Stimulated activated CD4-positive, alpha-beta T cell treated with anti-CD3 and anti-CD28 coated beads, Interleukin-12 subunit alpha, Interleukin-12 subunit beta, amount 100 ng/mL, for 4 hours (primary cell): ENCODE results near the gene ADAM19.

Source experiments
- DNase-seq: peaks from one replicate; pipeline ENCODE4 v3.0.0-alpha.2; 2020

The ADAM19 gene

GRCh38 chr5:157594675-157595459 is 19.3 kb upstream of the ADAM19 start:
- no peak for DNase-seq

DNA sequence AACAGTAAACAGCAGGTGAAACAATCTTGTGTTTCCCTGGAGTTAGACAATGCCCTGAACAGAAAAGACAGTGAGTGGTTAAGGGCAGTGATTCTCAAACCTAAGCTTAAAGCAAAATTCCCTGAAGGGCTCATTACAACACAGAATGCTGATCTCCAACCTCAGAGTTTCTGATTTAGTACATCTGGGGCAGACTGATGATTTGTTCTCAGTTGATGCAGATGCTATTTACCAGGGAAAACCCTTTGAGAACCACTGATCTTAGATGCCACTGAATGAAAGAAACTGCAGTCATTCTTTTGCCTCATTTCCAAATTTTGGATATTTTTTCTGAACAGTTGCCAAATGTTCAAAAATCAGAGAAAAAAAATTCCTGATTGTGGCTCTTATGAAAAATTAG is 18.7 kb upstream of the ADAM19 start:
- DNase-seq, result no peak

DNA sequence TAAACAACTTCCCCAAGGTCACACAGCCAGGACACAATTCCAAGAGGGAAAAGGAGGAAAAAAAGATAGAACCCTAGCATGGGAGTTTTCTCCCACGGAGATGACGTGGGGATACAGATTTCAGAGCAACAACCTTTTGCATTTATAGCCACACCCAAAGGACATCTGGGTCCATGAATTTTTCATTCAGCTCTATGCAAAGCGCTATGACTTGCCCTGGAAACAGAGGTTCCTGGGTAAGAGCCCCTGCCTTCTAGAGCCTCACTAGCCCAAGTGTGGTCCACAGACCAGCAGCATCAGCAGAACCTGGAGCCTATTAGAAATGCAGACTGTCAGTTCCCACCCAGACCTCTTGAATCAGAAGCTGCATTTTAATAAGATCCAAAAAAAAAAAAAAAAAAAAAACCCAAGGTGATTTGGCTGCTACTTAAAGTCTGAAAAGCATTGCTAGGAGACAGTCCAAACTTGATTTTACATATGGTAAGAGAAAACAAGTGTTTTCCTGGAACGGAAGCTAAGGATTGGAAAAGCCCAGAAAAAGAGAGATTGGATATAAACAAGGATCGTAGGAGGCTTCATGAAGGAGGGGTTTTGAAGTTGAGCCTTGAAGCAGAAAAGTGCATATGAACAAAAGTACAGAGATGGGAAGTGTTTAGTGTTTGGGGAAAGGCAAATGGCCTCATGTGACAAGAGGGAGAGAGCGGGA is 17.6 kb upstream of the ADAM19 start:
- no peak for DNase-seq

GRCh38 chr5:157592594-157592993 is 17.0 kb upstream of the ADAM19 start:
- DNase-seq, result no peak

GRCh38 chr5:157590478-157590877 is 14.9 kb upstream of the ADAM19 start:
- DNase-seq, result no peak

- no peak for DNase-seq
Measured at GRCh38 chr5:157584628-157585027, 9.1 kb upstream of the ADAM19 start.

GRCh38 chr5:157582731-157583620 is 7.4 kb upstream of the ADAM19 start:
- no peak for DNase-seq

DNA sequence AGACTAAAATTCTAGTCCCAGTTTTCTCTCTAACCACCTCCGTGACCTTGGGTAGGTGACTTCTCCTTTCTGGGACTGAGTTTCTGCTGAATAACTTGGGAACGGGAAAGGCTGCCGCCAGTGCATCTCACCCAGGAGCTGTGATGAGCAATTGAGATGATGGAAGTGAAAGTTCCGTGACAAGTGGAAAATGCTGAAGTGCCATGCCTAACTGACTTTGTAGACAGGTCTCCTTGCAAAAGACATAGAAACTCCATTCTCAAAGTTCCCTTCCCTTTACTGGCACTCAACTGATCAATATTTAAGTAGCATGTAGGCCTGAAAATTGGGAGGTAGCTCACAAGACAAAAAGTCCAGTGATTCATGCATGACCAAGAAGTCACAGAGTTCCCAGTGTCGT is 6.3 kb upstream of the ADAM19 start:
- DNase-seq, result no peak

DNA sequence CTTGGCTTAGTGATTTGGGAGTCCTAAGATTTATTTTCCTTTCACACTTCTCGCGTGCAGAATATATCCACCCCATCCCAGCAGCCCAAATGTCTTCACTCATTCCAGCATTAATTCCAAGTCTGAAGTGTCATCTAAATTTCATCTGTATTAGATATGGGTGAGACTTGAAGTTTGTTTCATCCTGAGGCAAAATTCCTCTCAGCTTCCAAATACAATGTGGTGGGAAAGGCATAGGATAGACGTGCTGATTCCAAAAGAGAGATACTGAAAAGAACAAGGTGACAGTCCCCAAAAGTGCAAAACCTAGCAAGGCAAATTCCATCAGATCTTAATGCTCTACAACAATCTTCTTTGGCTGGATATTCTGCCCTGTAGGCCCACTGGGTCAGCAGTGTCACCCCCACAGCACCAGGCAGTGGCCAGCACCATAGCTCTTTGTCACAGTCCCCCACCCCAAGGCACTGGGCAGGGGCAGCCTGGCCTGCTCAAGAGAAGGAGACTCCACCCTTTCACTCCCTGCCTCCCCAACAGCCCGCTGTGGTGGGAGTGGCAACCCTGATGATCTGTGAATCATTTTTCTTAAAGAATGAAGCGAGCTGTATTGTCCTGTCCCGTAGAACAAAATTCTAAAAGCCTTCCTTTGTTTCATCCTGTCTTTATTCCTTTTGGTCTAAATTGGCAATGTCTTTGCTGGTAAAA is 2.7 kb upstream of the ADAM19 start:
- DNase-seq, result no peak

DNA sequence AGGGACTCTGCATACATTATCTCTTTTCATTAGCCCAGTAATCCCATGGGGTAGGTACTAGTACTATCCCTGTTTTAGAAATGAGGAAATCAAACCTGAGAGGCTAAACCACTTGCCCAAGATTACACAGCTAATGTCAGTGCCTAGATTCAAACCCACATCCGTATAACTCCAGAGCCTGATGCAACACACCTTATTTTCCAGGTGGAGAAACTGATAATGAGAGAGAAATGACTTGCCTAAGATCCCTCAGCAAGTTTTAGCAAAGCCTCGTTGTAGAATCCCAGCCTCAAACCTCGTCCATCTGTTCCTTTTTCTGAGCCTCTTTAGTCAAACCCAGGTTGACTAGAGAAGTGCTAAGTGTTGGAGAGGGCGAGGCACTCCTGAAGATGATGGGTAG is 1.1 kb upstream of the ADAM19 start:
- no peak for DNase-seq

- peak; percentile 26 for DNase-seq
Measured at GRCh38 chr5:157574456-157575380, 857 bp downstream of the ADAM19 start.

- DNase-seq, result peak; percentile 16
Measured at GRCh38 chr5:157571357-157571827, 4.2 kb downstream of the ADAM19 start.

DNA sequence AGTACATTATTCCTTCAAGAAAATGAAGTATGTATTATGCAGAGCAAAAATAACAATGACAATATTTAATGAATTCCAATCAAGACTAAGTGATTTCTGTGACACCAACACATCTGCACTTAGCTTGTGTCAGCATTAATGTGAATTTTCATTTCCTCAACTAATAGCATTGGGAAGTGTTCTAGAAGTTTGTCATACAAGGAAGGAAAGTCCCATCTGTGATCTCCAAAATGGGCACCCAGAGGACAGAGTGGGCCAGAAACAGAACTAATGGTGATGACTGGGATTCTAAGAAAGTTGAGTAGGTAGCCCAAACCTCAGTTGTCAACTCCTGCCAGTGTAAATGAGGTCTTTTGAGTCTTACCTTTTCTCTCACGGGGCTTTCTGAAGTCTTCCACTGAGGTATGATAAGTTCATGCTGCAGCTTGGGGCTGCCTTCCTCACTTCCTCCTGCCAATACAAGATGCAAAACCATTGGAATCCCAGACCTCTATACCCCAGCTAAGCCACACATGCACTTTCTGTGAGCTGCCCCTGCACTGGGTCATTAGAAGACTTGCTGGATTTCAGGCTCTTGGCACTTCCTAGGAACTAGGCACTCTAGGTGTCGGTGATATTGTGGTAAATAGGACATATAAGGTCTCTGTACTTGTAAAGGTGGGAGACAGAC is 4.9 kb downstream of the ADAM19 start:
- no peak for DNase-seq

- DNase-seq, result no peak
Measured at GRCh38 chr5:157568720-157569119, 6.9 kb downstream of the ADAM19 start.

GRCh38 chr5:157568222-157568621 is 7.4 kb downstream of the ADAM19 start:
- no peak for DNase-seq

DNA sequence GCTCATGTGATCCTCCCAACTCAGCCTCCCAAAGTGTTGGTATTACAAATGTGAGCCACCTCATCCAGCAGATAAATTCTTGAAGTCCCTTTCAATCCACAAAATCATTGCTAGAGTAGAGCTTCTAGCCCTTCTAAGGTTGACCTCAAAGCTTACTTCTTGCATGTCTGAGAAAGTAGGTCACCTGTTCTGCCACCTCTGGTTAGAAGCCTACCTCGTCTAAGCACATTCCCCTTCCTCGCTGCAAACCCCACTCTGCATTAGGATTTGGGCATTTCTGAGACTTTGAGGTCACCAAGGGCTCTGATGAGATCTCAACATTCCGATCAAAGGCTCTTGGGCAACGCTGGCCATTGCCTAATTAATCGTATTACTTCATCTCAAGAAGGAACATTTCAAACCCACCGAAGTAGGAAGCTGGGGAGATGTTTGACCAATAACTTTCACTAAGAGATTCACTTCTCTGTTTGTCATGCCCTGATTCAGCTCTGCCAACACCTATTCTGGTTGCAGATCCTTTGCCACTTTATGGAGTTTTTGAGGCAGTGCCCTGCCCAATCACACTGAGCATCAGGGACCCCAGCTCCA is 8.6 kb downstream of the ADAM19 start:
- DNase-seq, result no peak

DNA sequence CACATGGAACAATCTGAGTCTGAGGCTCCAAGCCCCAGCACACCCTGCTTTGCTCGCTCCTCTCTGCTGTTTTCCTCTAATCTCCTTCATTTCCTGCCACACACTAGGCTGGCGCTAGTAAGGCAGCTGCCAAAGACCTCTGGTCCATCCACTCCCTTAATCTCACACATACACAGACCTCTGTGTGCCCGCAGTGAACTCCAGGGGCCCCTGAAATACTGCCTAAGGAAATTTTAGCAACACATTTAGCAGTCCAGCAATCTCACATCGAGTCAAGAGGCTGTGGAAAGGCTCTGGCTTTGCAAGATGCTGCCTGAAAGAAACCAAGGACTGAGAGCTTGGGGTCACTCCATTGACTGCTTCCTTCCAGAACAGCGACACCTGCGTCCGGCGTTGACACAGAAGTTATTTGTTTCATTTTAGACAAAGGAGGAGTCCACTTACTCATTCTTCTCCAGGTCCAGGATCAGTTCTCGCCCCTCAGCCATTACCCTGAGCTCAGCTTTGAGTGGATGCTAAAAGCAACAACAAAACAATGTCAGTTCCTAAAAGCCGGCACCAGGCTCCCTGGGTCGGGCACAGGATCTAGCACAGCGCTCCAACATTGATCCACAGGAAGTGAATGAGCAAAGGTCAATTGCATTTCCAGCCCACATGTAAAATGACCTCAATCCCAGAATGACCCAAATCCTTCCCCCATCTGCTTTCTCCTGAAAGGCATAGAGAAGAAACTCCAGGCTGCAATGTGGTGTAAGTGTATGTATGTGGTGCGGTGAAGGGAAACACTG is 11.5 kb downstream of the ADAM19 start:
- DNase-seq, result no peak

DNA sequence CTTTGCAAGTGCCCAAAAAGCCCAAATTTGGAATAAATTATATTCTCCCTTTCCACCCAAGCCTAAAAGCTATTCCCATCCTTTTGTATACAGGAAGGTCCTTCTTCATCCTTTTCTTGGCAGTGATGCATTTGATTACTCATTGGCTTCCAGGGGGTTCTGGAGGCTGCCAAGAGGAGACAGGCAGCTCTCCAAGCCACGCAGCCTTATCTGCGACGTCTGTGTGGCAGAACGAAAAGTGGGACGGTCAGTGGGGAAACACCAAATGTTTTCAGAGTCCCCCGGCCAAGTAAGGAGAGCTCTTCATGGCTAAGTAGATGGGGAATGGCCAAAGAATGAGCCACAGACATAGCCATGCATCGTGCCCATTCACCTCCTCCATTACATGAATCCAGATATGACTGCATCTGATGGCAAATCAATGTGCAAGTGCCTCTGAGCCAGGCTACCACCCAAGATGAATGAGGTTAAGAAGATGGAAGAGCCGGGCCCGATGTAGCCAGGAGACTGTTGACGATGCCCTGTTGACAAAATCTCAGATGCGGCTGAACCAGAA is 12.1 kb downstream of the ADAM19 start:
- DNase-seq, result no peak

DNA sequence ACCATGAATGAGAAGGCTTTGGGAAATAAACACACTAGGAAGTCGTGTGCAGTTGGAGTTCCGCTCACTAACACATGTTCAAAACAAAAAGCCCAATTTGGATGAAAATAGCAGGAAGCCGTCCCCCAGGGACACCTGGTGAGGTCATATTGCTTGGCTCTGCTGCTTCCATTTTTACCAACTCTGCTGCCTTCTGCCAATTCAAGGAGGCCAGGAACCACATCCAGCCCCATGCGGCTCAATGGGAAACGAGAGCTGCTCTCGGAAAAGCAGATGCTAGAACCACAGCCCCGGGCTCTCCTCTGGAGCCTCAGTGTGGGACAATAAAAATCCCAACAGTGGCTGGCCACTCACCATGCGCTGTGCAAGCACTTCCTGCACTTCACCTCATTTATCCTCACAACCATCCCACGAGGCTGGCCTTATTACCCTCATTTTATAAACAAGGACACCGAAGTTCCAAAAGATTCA is 13.4 kb downstream of the ADAM19 start:
- DNase-seq, result no peak
